Liver (tissue), 9 donors: ENCODE measurements around the gene HTRA1. TPM values are rescaled to one million over a fixed set of nuclear protein-coding genes. Genes with fewer than 3 reads are reported as not detected.

ENCODE experiments used
- DNase-seq: peaks from one replicate; pipeline ENCODE4 v3.0.0-alpha.2; 2017; ENCODE audit warnings: low spot score
- H3K27ac ChIP-seq, 2 donors: one replicate each; pipeline ENCODE4 v1.7.0; 2013; ENCODE audit warnings: inconsistent platforms in 2 of 2, low read length in 2 of 2, control low read depth in 1 of 2, low read depth in 1 of 2, mild to moderate bottlenecking in 1 of 2
- H3K27me3 ChIP-seq, 4 donors: one replicate each; pipeline versions ENCODE4 v1.6.1 to v1.7.0; 2013; ENCODE audit warnings: low read length in 3 of 4, inconsistent platforms in 1 of 4, mild to moderate bottlenecking in 1 of 4, moderate library complexity in 1 of 4; ENCODE audit not compliant: control insufficient read depth in 4 of 4, insufficient read depth in 4 of 4
- H3K36me3 ChIP-seq, 4 donors: one replicate each; pipeline versions ENCODE4 v1.6.1 to v1.7.0; 2013; ENCODE audit warnings: low read length in 3 of 4, mild to moderate bottlenecking in 3 of 4, low read depth in 1 of 4, moderate library complexity in 1 of 4; ENCODE audit not compliant: control insufficient read depth in 4 of 4, insufficient read depth in 3 of 4
- H3K4me1 ChIP-seq, 4 donors: one replicate each; pipeline versions ENCODE4 v1.6.1 to v1.7.0; 2013; ENCODE audit warnings: low read length in 3 of 4, mild to moderate bottlenecking in 3 of 4, moderate library complexity in 1 of 4; ENCODE audit not compliant: control insufficient read depth in 4 of 4, insufficient read depth in 4 of 4
- H3K4me3 ChIP-seq, 3 donors: one replicate each; pipeline versions ENCODE4 v1.6.1 to v1.7.0; 2013; ENCODE audit warnings: low read length in 3 of 3, control low read depth in 1 of 3, low read depth in 1 of 3, mild to moderate bottlenecking in 1 of 3
- H3K9ac ChIP-seq, 2 donors: one replicate each; pipeline ENCODE4 v1.7.0; 2013; ENCODE audit warnings: low read length in 2 of 2, mild to moderate bottlenecking in 2 of 2, moderate library complexity in 2 of 2, control low read depth in 1 of 2, low read depth in 1 of 2
- H3K9me3 ChIP-seq, 4 donors: one replicate each; pipeline versions ENCODE4 v1.6.1 to v1.7.0; 2013; ENCODE audit warnings: low read length in 3 of 4; ENCODE audit not compliant: control insufficient read depth in 4 of 4
- EGR1 ChIP-seq, 2 donors: IDR thresholded peaks; 2 replicates each; pipeline ENCODE4 v1.6.1; 2016 to 2018; ENCODE audit warnings: antibody characterized with exemption in 2 of 2, low read depth in 2 of 2
- FOXA1 ChIP-seq: IDR thresholded peaks from 2 replicates; pipeline ENCODE4 v1.6.1; 2016; ENCODE audit warnings: antibody characterized with exemption
- FOXA2 ChIP-seq: IDR thresholded peaks from 2 replicates; pipeline ENCODE4 v1.6.1; 2016; ENCODE audit warnings: antibody characterized with exemption
- GABPA ChIP-seq, 2 donors: IDR thresholded peaks in 1 of 2; conservative IDR thresholded peaks in 1 of 2; 2 replicates each; pipeline ENCODE4 v1.6.1; 2016; ENCODE audit warnings: antibody characterized with exemption in 2 of 2, mild to moderate bottlenecking in 1 of 2, moderate library complexity in 1 of 2
- HNF4A ChIP-seq, 2 donors: conservative IDR thresholded peaks; 2 replicates each; pipeline ENCODE4 v1.6.1; 2016; ENCODE audit warnings: antibody characterized with exemption in 2 of 2, mild to moderate bottlenecking in 2 of 2
- HNF4G ChIP-seq: IDR thresholded peaks from 2 replicates; pipeline ENCODE4 v1.6.1; 2016; ENCODE audit warnings: antibody characterized with exemption
- JUND ChIP-seq, 2 donors: IDR thresholded peaks; 2 replicates each; pipeline ENCODE4 v1.6.1; 2016; ENCODE audit warnings: antibody characterized with exemption in 2 of 2
- MAX ChIP-seq: IDR thresholded peaks from 2 replicates; pipeline ENCODE4 v1.6.1; 2016; ENCODE audit warnings: antibody characterized with exemption
- NR2F2 ChIP-seq: IDR thresholded peaks from 2 replicates; pipeline ENCODE4 v1.6.1; 2016; ENCODE audit warnings: antibody characterized with exemption
- RAD21 ChIP-seq, 2 donors: IDR thresholded peaks; 2 replicates each; pipeline ENCODE4 v1.6.1; 2016; ENCODE audit warnings: antibody characterized with exemption in 2 of 2, mild to moderate bottlenecking in 2 of 2
- REST ChIP-seq: IDR thresholded peaks from 2 replicates; pipeline ENCODE4 v1.6.1; 2016; ENCODE audit warnings: antibody characterized with exemption, mild to moderate bottlenecking
- RXRA ChIP-seq, 2 donors: IDR thresholded peaks; 2 replicates each; pipeline ENCODE4 v1.6.1; 2017 to 2018; ENCODE audit warnings: antibody characterized with exemption in 2 of 2, mild to moderate bottlenecking in 1 of 2
- SP1 ChIP-seq: IDR thresholded peaks from 2 replicates; pipeline ENCODE4 v1.6.1; 2018; ENCODE audit warnings: antibody characterized with exemption, mild to moderate bottlenecking
- TAF1 ChIP-seq: conservative IDR thresholded peaks from 2 replicates; pipeline ENCODE4 v1.6.1; 2016; ENCODE audit warnings: antibody characterized with exemption, mild to moderate bottlenecking
- YY1 ChIP-seq: IDR thresholded peaks from 2 replicates; pipeline ENCODE4 v1.6.1; 2016; ENCODE audit warnings: antibody characterized with exemption, mild to moderate bottlenecking
- WGBS: extraction: QIAGEN DNeasy Blood & Tissue Kit; methylation state at CpG from one replicate; pipeline ENCODE4 v1.1.7; 2013; 5-methylcytosine and 5-hydroxymethylcytosine counted together
- polyA plus RNA-seq, 2 donors: library from polyadenylated mRNA; stranded (reverse) in 1 of 2; unstranded in 1 of 2; fragments of 200-250 nt in 1 of 2; fragments of >200 nt in 1 of 2; fragmentation: Nextera tagmentation in 1 of 2; extraction: Ambion mirVana in 1 of 2; gene quantifications; one replicate each; pipeline versions ENCODE4 v1.2.1 to v1.2.3, GENCODE V29; 2013 to 2015
- total RNA-seq, 2 donors: library from RNA; depleted of rRNA; stranded (reverse); fragments of >200 nt; gene quantifications; one replicate each; pipeline ENCODE4 v1.2.3, GENCODE V29; 2014
- TF ChIP-seq, protein P1 (sequence below): IDR thresholded peaks from 2 replicates; pipeline ENCODE4 v1.6.1; 2016; ENCODE audit warnings: antibody characterized with exemption
- TF ChIP-seq, protein P2 (sequence below): IDR thresholded peaks from 2 replicates; pipeline ENCODE4 v1.6.1; 2016; ENCODE audit warnings: antibody characterized with exemption
- donor health status: healthy.
- donor health status: healthy.
- donor health status: healthy.
- donor health status: healthy.
- donor health status: healthy.

The HTRA1 gene
- total and polyA plus RNA-seq, 4 donors = 4.3 to 289 (median 72.1) TPM

GRCh38 chr10:122554131-122555036 lies 93.0 kb downstream of the HTRA1 start:
- Histone ChIP-seq H3K9me3 (no peaks in the 10 kb centered on the region), H3K4me1 (no peaks in the 10 kb centered on the region), H3K27ac (no peak overlapping the region), H3K27me3 (no peaks in the 10 kb centered on the region), H3K4me3 (no peak overlapping the region), H3K36me3 (no peaks in the 10 kb centered on the region), H3K9ac (no peak overlapping the region)
- TF ChIP-seq RXRA (IDR thresholded peaks at IDR 0.05) (no peak), HNF4A (conservative IDR thresholded peaks at IDR 0.05) (no peak), REST (no peak), TAF1 (no peak), EGR1 (IDR thresholded peaks at IDR 0.05; ENCODE audit: low read depth in 2 of 2) (no peak), SP1 (no peak), NR2F2 (no peak), FOXA1 (no peak), FOXA2 (no peak), HNF4G (no peak), YY1 (no peak), JUND (IDR thresholded peaks at IDR 0.05) (no peak), MAX (no peak)
- TF ChIP-seq, protein P1, sequence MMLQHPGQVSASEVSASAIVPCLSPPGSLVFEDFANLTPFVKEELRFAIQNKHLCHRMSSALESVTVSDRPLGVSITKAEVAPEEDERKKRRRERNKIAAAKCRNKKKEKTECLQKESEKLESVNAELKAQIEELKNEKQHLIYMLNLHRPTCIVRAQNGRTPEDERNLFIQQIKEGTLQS = no peak
- TF ChIP-seq, protein P2, sequence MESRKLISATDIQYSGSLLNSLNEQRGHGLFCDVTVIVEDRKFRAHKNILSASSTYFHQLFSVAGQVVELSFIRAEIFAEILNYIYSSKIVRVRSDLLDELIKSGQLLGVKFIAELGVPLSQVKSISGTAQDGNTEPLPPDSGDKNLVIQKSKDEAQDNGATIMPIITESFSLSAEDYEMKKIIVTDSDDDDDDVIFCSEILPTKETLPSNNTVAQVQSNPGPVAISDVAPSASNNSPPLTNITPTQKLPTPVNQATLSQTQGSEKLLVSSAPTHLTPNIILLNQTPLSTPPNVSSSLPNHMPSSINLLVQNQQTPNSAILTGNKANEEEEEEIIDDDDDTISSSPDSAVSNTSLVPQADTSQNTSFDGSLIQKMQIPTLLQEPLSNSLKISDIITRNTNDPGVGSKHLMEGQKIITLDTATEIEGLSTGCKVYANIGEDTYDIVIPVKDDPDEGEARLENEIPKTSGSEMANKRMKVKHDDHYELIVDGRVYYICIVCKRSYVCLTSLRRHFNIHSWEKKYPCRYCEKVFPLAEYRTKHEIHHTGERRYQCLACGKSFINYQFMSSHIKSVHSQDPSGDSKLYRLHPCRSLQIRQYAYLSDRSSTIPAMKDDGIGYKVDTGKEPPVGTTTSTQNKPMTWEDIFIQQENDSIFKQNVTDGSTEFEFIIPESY = no peak
- no peak for DNase-seq
- WGBS = 91% methylated on average over 6 of the region's 6 CpGs

DNA sequence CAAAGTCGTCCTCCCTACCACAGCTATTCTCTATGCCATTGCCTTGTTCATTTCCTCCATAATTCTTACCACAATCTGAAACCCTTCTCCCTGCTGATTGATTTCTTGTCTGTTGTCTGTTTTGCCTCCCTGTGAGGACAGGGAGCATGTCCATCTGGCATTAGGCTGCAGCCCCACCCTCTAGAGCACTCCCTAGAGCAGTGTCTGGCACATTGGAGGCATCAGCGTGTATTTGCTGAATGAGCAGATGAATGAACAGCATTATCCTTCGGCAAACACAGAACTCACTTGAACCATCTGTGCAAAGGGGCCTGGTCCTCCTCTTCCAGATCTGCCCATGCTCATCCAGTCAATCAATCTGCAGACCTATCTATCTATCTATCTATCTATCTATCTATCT lies 94.1 kb downstream of the HTRA1 start:
- H3K4me3 ChIP-seq = no peak overlapping the region
- TF ChIP-seq, protein P2 = no peak
- TF ChIP-seq RXRA (IDR thresholded peaks at IDR 0.05) = no peak
- no peak for TF ChIP-seq GABPA (IDR thresholded peaks at IDR 0.05 in 1 of 2, conservative IDR thresholded peaks at IDR 0.05 in 1 of 2)
- no peak for TF ChIP-seq FOXA1
- no peak for TF ChIP-seq EGR1 (IDR thresholded peaks at IDR 0.05; ENCODE audit: low read depth in 2 of 2)
- TF ChIP-seq YY1 = no peak
- no peak for TF ChIP-seq MAX
- no peak for TF ChIP-seq RAD21 (IDR thresholded peaks at IDR 0.05)
- TF ChIP-seq NR2F2 = no peak
- TF ChIP-seq JUND (IDR thresholded peaks at IDR 0.05) = no peak
- no peak for TF ChIP-seq FOXA2
- TF ChIP-seq HNF4A (conservative IDR thresholded peaks at IDR 0.05) = no peak
- TF ChIP-seq SP1 = no peak
- TF ChIP-seq HNF4G = no peak
- TF ChIP-seq TAF1 = no peak
- H3K4me1 ChIP-seq = no peaks in the 10 kb centered on the region
- no peak overlapping the region for H3K27ac ChIP-seq
- no peak for DNase-seq
- WGBS = 94% methylated on average over 3 of the region's 3 CpGs
- H3K36me3 ChIP-seq = no peaks in the 10 kb centered on the region
- H3K9me3 ChIP-seq = no peaks in the 10 kb centered on the region
- no peak overlapping the region for H3K9ac ChIP-seq
- H3K27me3 ChIP-seq = no peaks in the 10 kb centered on the region
